ENCODE data around the gene SARDH.

Gene SARDH

GRCh38 chr9:133647765-133648469 is 90.2 kb downstream of the SARDH start:
- no peak for DNase-seq (ENCODE audit: low read depth)
- H3K4me3 ChIP-seq (ENCODE audit: low read length), result no peak overlapping the region
- no peak for TF ChIP-seq CTCF (conservative IDR thresholded peaks at IDR 0.05; ENCODE audit: low read length)

GRCh38 chr9:133647148-133647547 is 91.0 kb downstream of the SARDH start:
- H3K4me3 ChIP-seq (ENCODE audit: low read length), result no peak overlapping the region
- no peak for TF ChIP-seq CTCF (conservative IDR thresholded peaks at IDR 0.05; ENCODE audit: low read length)
- no peak for DNase-seq (ENCODE audit: low read depth)

- no peak for DNase-seq (ENCODE audit: low read depth)
- H3K4me3 ChIP-seq (ENCODE audit: low read length), result no peak overlapping the region
- TF ChIP-seq CTCF (conservative IDR thresholded peaks at IDR 0.05; ENCODE audit: low read length), result no peak
These were observed 93.0 kb downstream of the SARDH start for GRCh38 chr9:133645021-133645765.

GRCh38 chr9:133643978-133644760 is 94.0 kb downstream of the SARDH start:
- no peak overlapping the region for H3K4me3 ChIP-seq (ENCODE audit: low read length)
- TF ChIP-seq CTCF (conservative IDR thresholded peaks at IDR 0.05; ENCODE audit: low read length), result no peak

GRCh38 chr9:133643362-133643755 is 94.8 kb downstream of the SARDH start:
- H3K4me3 ChIP-seq (ENCODE audit: low read length), result no peak overlapping the region
- no peak for TF ChIP-seq CTCF (conservative IDR thresholded peaks at IDR 0.05; ENCODE audit: low read length)
- DNase-seq (ENCODE audit: low read depth), result no peak

More at GRCh38 chr9:133643978-133644760, 94.0 kb downstream of the SARDH start:
- DNase-seq (ENCODE audit: low read depth), result no peak

- no peak overlapping the region for H3K4me3 ChIP-seq (ENCODE audit: low read length)
- DNase-seq (ENCODE audit: low read depth), result no peak
- TF ChIP-seq CTCF (conservative IDR thresholded peaks at IDR 0.05; ENCODE audit: low read length), result no peak
These were observed 95.3 kb downstream of the SARDH start for GRCh38 chr9:133642708-133643361.
